Glomerular visceral epithelial cell (primary cell): Measurements from ENCODE around the gene SYNDIG1L.

Source experiments
- DNase-seq: peaks from one replicate; pipeline ENCODE4 v3.0.0-alpha.2; 2016; ENCODE audit errors: extremely low spot score

The SYNDIG1L gene

GRCh38 chr14:74429991-74430390, 4.0 kb upstream of the SYNDIG1L start:
- no peak for DNase-seq

- DNase-seq = no peak
These were observed 3.2 kb upstream of the SYNDIG1L start for GRCh38 chr14:74429221-74429691.

GRCh38 chr14:74427651-74428050, 1.6 kb upstream of the SYNDIG1L start:
- no peak for DNase-seq

GRCh38 chr14:74425525-74426201, 347 bp downstream of the SYNDIG1L start:
- DNase-seq = peak; percentile 32

- no peak for DNase-seq
These were observed 1.4 kb downstream of the SYNDIG1L start for GRCh38 chr14:74424606-74425005.

GRCh38 chr14:74423246-74423645, 2.8 kb downstream of the SYNDIG1L start:
- no peak for DNase-seq

- no peak for DNase-seq
These were observed 4.0 kb downstream of the SYNDIG1L start for GRCh38 chr14:74421981-74422380.

GRCh38 chr14:74419086-74419485, 6.9 kb downstream of the SYNDIG1L start:
- DNase-seq = no peak

- DNase-seq = no peak
These were observed 8.0 kb downstream of the SYNDIG1L start for GRCh38 chr14:74418031-74418430.

- DNase-seq = no peak
These were observed 8.4 kb downstream of the SYNDIG1L start for GRCh38 chr14:74417611-74418010.

GRCh38 chr14:74417201-74417600, 8.8 kb downstream of the SYNDIG1L start:
- no peak for DNase-seq

GRCh38 chr14:74415115-74415437, 10.9 kb downstream of the SYNDIG1L start:
- no peak for DNase-seq

- no peak for DNase-seq
These were observed 11.5 kb downstream of the SYNDIG1L start for GRCh38 chr14:74414403-74415114.

- no peak for DNase-seq
These were observed 12.4 kb downstream of the SYNDIG1L start for GRCh38 chr14:74413627-74414026.

GRCh38 chr14:74412753-74413152, 13.3 kb downstream of the SYNDIG1L start:
- DNase-seq = no peak

- DNase-seq = no peak
These were observed 14.3 kb downstream of the SYNDIG1L start for GRCh38 chr14:74411671-74412070.

- no peak for DNase-seq
These were observed 16.6 kb downstream of the SYNDIG1L start for GRCh38 chr14:74409441-74409840.

- no peak for DNase-seq
These were observed 17.1 kb downstream of the SYNDIG1L start for GRCh38 chr14:74408870-74409269.

GRCh38 chr14:74407801-74408154, 18.2 kb downstream of the SYNDIG1L start:
- no peak for DNase-seq

GRCh38 chr14:74407021-74407800, 18.8 kb downstream of the SYNDIG1L start:
- no peak for DNase-seq

GRCh38 chr14:74405663-74406062, 20.3 kb downstream of the SYNDIG1L start:
- no peak for DNase-seq

- no peak for DNase-seq
These were observed 21.6 kb downstream of the SYNDIG1L start for GRCh38 chr14:74404435-74404834.
